IMR-90 (cell line): ENCODE measurements around the gene SLC2A11. TPM values are rescaled to one million over a fixed set of nuclear protein-coding genes. Genes with fewer than 3 reads are reported as not detected.

Source experiments
- ATAC-seq: fragments of 200-7000 bp; cut with Tn5 transposase; 2 replicates; pipeline ENCODE4 v1.9.1; 2020; ENCODE audit warnings: low read depth, mild to moderate bottlenecking, moderate library complexity
- BruUV-seq: library from RNA; stranded (reverse); fragments of 400-500 nt; replicated peaks from 2 replicates; lab custom pipeline; 2021; lab: Mats Ljungman, UMichigan
- CTCF ChIA-PET: fragments of 300-600 bp; formaldehyde crosslinking; extraction: SDS; loops from one replicate; lab custom pipeline; 2021; ENCODE audit warnings: antibody characterized with exemption; lab: Yijun Ruan, JAX
- POLR2A ChIA-PET: fragments of 300-600 bp; sonication (Branson Sonifier 250); formaldehyde crosslinking; loops from one replicate; lab custom pipeline; 2022; ENCODE audit warnings: antibody characterized with exemption; ENCODE audit not compliant: unreplicated experiment; lab: Charles Lee
- DNase-seq: peaks from one replicate; pipeline ENCODE4 v3.0.0; 2013
- H2AFZ ChIP-seq: replicated peaks from 2 replicates; pipeline ENCODE3; 2013; ENCODE audit warnings: low read length, mild to moderate bottlenecking; ENCODE audit not compliant: poor library complexity
- H2AK5ac ChIP-seq: 2 replicates; pipeline ENCODE4 v1.6.1; 2013; ENCODE audit warnings: low read depth, low read length, inconsistent platforms
- H2AK9ac ChIP-seq: replicated peaks from 2 replicates; pipeline ENCODE3; 2013; ENCODE audit warnings: mild to moderate bottlenecking, low read depth, low read length, moderate library complexity; ENCODE audit not compliant: poor library complexity
- H2BK120ac ChIP-seq: 2 replicates; pipeline ENCODE4 v1.6.1; 2013; ENCODE audit warnings: low read depth, low read length, inconsistent platforms
- H2BK15ac ChIP-seq: 3 replicates; pipeline ENCODE4 v1.6.1; 2013; ENCODE audit warnings: low read depth, low read length, inconsistent platforms
- H2BK20ac ChIP-seq: 2 replicates; pipeline ENCODE4 v1.6.1; 2013; ENCODE audit warnings: low read depth, mild to moderate bottlenecking, inconsistent platforms, low read length, moderate library complexity
- H2BK5ac ChIP-seq: 2 replicates; pipeline ENCODE4 v1.6.1; 2013; ENCODE audit warnings: mild to moderate bottlenecking, low read depth, low read length, inconsistent platforms; ENCODE audit not compliant: poor library complexity, severe bottlenecking
- H3K14ac ChIP-seq: replicated peaks from 2 replicates; pipeline ENCODE4 v1.6.1; 2013; ENCODE audit warnings: low read depth, low read length, inconsistent platforms
- H3K18ac ChIP-seq: 2 replicates; pipeline ENCODE4 v1.6.1; 2013; ENCODE audit warnings: low read depth, low read length, control low read depth
- H3K23ac ChIP-seq: 2 replicates; pipeline ENCODE4 v1.6.1; 2013; ENCODE audit warnings: low read depth, low read length, inconsistent platforms
- H3K27ac ChIP-seq: 2 replicates; pipeline ENCODE4 v1.5.1; 2013; ENCODE audit warnings: mild to moderate bottlenecking, control low read depth, low read length; ENCODE audit not compliant: insufficient read depth
- H3K27me3 ChIP-seq: 2 replicates; pipeline ENCODE4 v1.6.1; 2013; ENCODE audit warnings: low read length; ENCODE audit not compliant: control insufficient read depth, insufficient read depth
- H3K36me3 ChIP-seq: 2 replicates; pipeline ENCODE4 v1.6.1; 2013; ENCODE audit warnings: low read length, mixed read lengths; ENCODE audit not compliant: control insufficient read depth, insufficient read depth
- H3K4ac ChIP-seq: 2 replicates; pipeline ENCODE4 v1.6.1; 2013; ENCODE audit warnings: low read depth, low read length, inconsistent platforms
- H3K4me1 ChIP-seq: 2 replicates; pipeline ENCODE4 v1.6.1; 2013; ENCODE audit warnings: low read length, mixed read lengths; ENCODE audit not compliant: control insufficient read depth, insufficient read depth
- H3K4me2 ChIP-seq: 2 replicates; pipeline ENCODE4 v1.6.1; 2013; ENCODE audit warnings: low read depth, mild to moderate bottlenecking, control low read depth, low read length, moderate library complexity
- H3K4me3 ChIP-seq: 2 replicates; pipeline ENCODE4 v1.5.1; 2013; ENCODE audit warnings: low read depth, mild to moderate bottlenecking, control low read depth, low read length, moderate library complexity; ENCODE audit not compliant: insufficient read depth
- H3K56ac ChIP-seq: 2 replicates; pipeline ENCODE4 v1.6.1; 2013; ENCODE audit warnings: low read length, inconsistent platforms; ENCODE audit not compliant: insufficient read depth; ENCODE audit errors: extremely low read depth
- H3K79me1 ChIP-seq, 2 experiments: 2 replicates each; pipeline ENCODE4 v1.6.1; 2013; ENCODE audit warnings: low read length in 2 of 2, inconsistent platforms in 1 of 2, low read depth in 1 of 2
- H3K9ac ChIP-seq: 2 replicates; pipeline ENCODE4 v1.6.1; 2013; ENCODE audit warnings: low read depth, low read length, control low read depth
- H3K9me1 ChIP-seq: 2 replicates; pipeline ENCODE4 v1.6.1; 2013; ENCODE audit warnings: low read length, inconsistent platforms; ENCODE audit not compliant: insufficient read depth
- H3K9me3 ChIP-seq: 2 replicates; pipeline ENCODE4 v1.6.1; 2013; ENCODE audit warnings: low read length; ENCODE audit not compliant: control insufficient read depth, insufficient read depth
- H4K20me1 ChIP-seq: 2 replicates; pipeline ENCODE4 v1.6.1; 2013; ENCODE audit warnings: low read length, inconsistent platforms; ENCODE audit not compliant: insufficient read depth
- H4K5ac ChIP-seq: 2 replicates; pipeline ENCODE4 v1.6.1; 2013; ENCODE audit warnings: mild to moderate bottlenecking, low read depth, low read length, control low read depth
- H4K8ac ChIP-seq, 2 experiments: 2 replicates each; pipeline ENCODE4 v1.6.1; 2013; ENCODE audit warnings: low read depth in 2 of 2, low read length in 2 of 2, control low read depth in 1 of 2, inconsistent platforms in 1 of 2
- H4K91ac ChIP-seq: 2 replicates; pipeline ENCODE4 v1.6.1; 2013; ENCODE audit warnings: low read depth, low read length, inconsistent platforms; ENCODE audit not compliant: insufficient read depth
- CEBPB ChIP-seq: IDR thresholded peaks from 2 replicates; pipeline ENCODE4 v1.6.1; 2012; ENCODE audit warnings: low read depth, low read length, improper control_type of control experiment
- FOS ChIP-seq: fragments of 150-350 bp; IDR thresholded peaks from 2 replicates; pipeline ENCODE4 v1.6.1; 2016; ENCODE audit warnings: low read depth, low read length
- NFE2L2 ChIP-seq: fragments of 150-350 bp; IDR thresholded peaks from 2 replicates; pipeline ENCODE4 v1.6.1; 2016; ENCODE audit warnings: low read depth, mild to moderate bottlenecking, low read length
- WGBS, 2 experiments: methylation state at CpG; one replicate each; pipeline versions ENCODE4 v1.1.5 to v1.1.7; 2013; ENCODE audit warnings: missing lambda C conversion rate in 2 of 2; ENCODE audit not compliant: insufficient read length in 1 of 2; ENCODE audit errors: extremely low coverage in 2 of 2; 5-methylcytosine and 5-hydroxymethylcytosine counted together
- dilution Hi-C: fragments of 300-500 bp; cut with HindIII; formaldehyde crosslinking; loops from one replicate; pipeline ENCODE4 v1.14.3; 2018; ENCODE audit warnings: low sequenced_read_pairs; ENCODE audit not compliant: unreplicated experiment
- in situ Hi-C: fragments of 300-500 bp; cut with MboI; formaldehyde crosslinking; loops from 3 replicates; pipeline ENCODE4 v1.14.3; 2019; ENCODE audit warnings: low sequenced_read_pairs, inconsistent platforms, mixed read lengths
- intact Hi-C: fragments of 100-400 bp; cut with micrococcal nuclease; formaldehyde crosslinking; loops from 2 replicates; pipeline ENCODE4 v1.10.0; 2022
- polyA plus RNA-seq, 3 experiments: library from polyadenylated mRNA; depleted of rRNA; stranded (reverse); fragments of >200 nt; gene quantifications; 2 replicates each; pipeline ENCODE4 v1.2.3, GENCODE V29; 2012; ENCODE audit warnings: low replicate concordance in 1 of 3
- total RNA-seq: library from RNA; depleted of rRNA; stranded (reverse); fragments of >200 nt; gene quantifications from 2 replicates; pipeline ENCODE4 v1.2.3, GENCODE V29; 2012

Gene SLC2A11
- total and polyA plus RNA-seq, 2 of the 4 experiments (the other 2 are of a cell fraction) = 3.2 to 8.7 TPM

DNA sequence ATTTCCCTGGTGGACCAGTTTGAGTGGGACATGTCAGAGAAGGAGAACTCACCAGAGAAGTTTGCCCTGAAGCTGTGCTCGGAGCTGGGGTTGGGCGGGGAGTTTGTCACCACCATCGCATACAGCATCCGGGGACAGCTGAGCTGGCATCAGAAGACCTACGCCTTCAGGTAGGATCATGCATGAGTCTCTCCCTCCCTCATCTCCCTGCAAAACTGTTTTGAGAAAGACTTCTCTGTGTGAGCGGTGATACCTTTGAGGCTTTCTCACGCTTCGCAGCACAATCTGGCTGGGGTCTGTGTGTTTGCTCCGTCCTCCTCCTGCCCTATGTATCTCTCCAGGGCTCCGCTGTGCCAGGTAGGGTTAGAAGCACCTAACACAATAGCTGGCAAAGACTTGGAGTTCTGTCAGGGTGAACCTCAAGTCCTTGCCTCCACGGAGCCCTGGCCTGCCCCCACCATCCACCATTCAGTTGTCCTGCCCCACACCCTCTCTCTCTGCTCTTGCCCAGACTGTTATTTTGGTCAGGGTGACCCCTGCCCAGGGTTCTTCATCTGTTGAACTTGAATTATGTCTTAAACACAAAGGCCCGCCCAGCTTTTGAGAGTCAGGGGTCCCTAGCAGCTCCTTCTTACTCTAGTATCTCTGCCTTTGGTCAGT, 32.3 kb upstream of the SLC2A11 start:
- CTCF ChIA-PET = no interaction called here
- peak overlapping the region; percentile 74; the same call in 1 of the 2 replicates for H3K23ac ChIP-seq
- peak overlapping the region; percentile 93 for H2BK5ac ChIP-seq
- H3K4ac ChIP-seq = peak overlapping the region; percentile 91
- no peak overlapping the region for H3K4me3 ChIP-seq
- no peak for ATAC-seq
- H3K14ac ChIP-seq = peak overlapping the region; percentile 93
- intact Hi-C loops (no loop called here), in situ Hi-C loops (no loop called here), dilution Hi-C loops (no loop called here)
- H2BK20ac ChIP-seq = peak overlapping the region; percentile 48; the same call in 1 of the 2 replicates
- peaks cover 7 to 51% of the 10 kb centered on the region in 2 experiments; a peak in 3 of 4 replicates for H3K79me1 ChIP-seq
- H3K9me3 ChIP-seq = peaks cover 3% of the 10 kb centered on the region; the same call in 1 of the 2 replicates
- POLR2A ChIA-PET = no interaction called here
- H2AK5ac ChIP-seq = peak overlapping the region; percentile 29; the same call in 1 of the 2 replicates
- peaks cover 81% of the 10 kb centered on the region for H3K36me3 ChIP-seq
- no TSS peak for BruUV-seq
- H3K9me1 ChIP-seq = peaks cover 28% of the 10 kb centered on the region
- H4K91ac ChIP-seq = peak overlapping the region; percentile 88
- no peak overlapping the region; the same call in 2 of the 3 replicates for H2BK15ac ChIP-seq
- no peak overlapping the region for H3K9ac ChIP-seq
- no peaks in the 10 kb centered on the region for H3K27me3 ChIP-seq
- no peak for DNase-seq
- TF ChIP-seq NFE2L2 (no peak), FOS (no peak), CEBPB (no peak)
- no peak overlapping the region for H3K4me2 ChIP-seq
- peaks cover 11% of the 10 kb centered on the region for H4K20me1 ChIP-seq
- peaks cover 12% of the 10 kb centered on the region for H3K4me1 ChIP-seq
- H3K18ac ChIP-seq = peak overlapping the region; percentile 97
- H4K8ac ChIP-seq = peak overlapping the region; percentile 90 to 93; a peak in 3 of 4 replicates
- peak overlapping the region; percentile 98 for H4K5ac ChIP-seq
- no peak overlapping the region for H2AFZ ChIP-seq
- no peak overlapping the region for H3K56ac ChIP-seq
- 94% methylated on average over 6 of the region's 12 CpGs; no CpG with 5 or more reads in 1 of the 2 experiments for WGBS, 2 experiments
- peak overlapping the region; percentile 94 for H2AK9ac ChIP-seq
- H3K27ac ChIP-seq = peak overlapping the region; percentile 81; the same call in 1 of the 2 replicates
- peak overlapping the region; percentile 87 for H2BK120ac ChIP-seq
